ENCODE data around the gene NEMP1. TPM values are rescaled to one million over a fixed set of nuclear protein-coding genes. Genes with fewer than 3 reads are reported as not detected.
"Not testable (repeated sequence)": the region's sequence is repeated elsewhere in the genome, so short reads cannot be mapped to it uniquely, and the experiment has no call there.

The NEMP1 gene
- total and polyA plus RNA-seq, 7 donors, result 1.3 to 3.2 (median 2.4) TPM

DNA sequence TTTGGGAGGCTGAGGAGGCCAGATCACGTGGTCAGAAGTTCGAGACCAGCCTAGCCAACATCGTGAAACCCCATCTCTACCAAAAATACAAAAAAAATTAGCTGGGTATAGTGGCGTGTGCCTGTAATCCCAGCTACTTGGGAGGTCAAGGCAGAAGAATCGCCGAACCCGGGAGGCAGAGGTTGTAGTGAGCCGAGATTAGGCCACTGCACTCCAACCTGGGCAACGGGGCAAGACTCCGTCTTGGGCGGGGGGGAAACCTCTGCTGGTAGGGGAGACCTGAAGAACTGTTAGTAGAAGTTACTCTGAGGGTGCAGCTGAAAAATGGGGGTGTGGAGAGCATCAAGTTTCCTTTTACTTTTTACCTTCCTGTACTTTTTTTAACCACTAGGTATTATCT is 47.5 kb upstream of the NEMP1 start:
- Histone ChIP-seq H3K9me3 (no peaks in the 10 kb centered on the region), H3K27me3 (ENCODE audit: insufficient read depth in 3 of 3, low read length in 2 of 3) (no peaks in the 10 kb centered on the region), H3K4me1 (peaks cover 8% of the 10 kb centered on the region), H3K4me3 (no peak overlapping the region), H3K36me3 (ENCODE audit: insufficient read depth in 1 of 2, low read depth in 1 of 2) (no peaks in the 10 kb centered on the region), H3K27ac (no peak overlapping the region)
- ATAC-seq, result no peak
- intact Hi-C loops (cut with DNase I), result no loop called here
- 91 to 94% (median 91%) methylated on average over 11 of the region's 11 CpGs for WGBS, 3 donors
- no peak for DNase-seq
- TF ChIP-seq CTCF (IDR thresholded peaks at IDR 0.05), result no peak

DNA sequence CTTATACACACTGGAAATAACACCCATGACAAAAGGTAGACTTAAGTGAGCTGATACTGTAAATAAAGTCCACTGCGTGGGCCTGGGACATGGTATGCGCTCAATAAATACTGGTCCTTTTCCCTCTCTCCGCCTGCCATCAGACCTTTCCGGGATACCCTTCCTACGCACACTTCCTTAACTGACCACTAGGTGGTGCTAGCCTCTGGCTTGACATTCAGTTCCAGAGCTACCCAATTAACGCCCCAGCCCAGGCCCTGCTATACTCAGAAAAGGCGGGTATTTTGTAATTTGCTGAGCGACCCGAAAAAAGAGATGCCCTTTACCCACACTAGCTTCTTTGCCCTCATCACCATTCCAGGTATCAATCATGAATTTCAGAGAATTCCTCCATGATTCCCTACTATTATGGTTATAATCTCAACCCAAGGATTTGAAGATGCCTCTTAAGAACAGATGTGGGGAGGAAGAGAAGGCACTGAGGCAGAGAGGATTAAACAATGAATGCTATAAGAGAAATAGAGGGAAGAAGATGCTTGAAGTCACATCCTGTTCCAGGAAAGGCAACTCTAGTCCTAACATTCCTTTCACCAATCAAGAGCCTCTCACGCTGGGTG is 45.8 kb upstream of the NEMP1 start:
- DNase-seq (peak in 1 of 2 donors; percentile 63), ATAC-seq (peak; percentile 53 to 71 (median 64))
- Histone ChIP-seq H3K9me3 (no peaks in the 10 kb centered on the region), H3K27me3 (ENCODE audit: insufficient read depth in 3 of 3, low read length in 2 of 3) (no peaks in the 10 kb centered on the region), H3K27ac (no peak overlapping the region), H3K4me3 (no peak overlapping the region), H3K36me3 (ENCODE audit: insufficient read depth in 1 of 2, low read depth in 1 of 2) (no peaks in the 10 kb centered on the region), H3K4me1 (peaks cover 8% of the 10 kb centered on the region)
- intact Hi-C loops (cut with DNase I), result loop anchor here (1.0 to 2.0 kb wide), 3 partner anchors 50 to 59 kb away; no protein-coding TSS in a partner anchor
- TF ChIP-seq CTCF (IDR thresholded peaks at IDR 0.05), result peak; percentile 98
- WGBS, 3 donors, result 14 to 20% (median 15%) methylated on average over 10 of the region's 10 CpGs

GRCh38 chr12:57123813-57124212 is 45.2 kb upstream of the NEMP1 start:
- intact Hi-C loops (cut with DNase I), result loop anchor here (1.0 to 2.0 kb wide), 3 partner anchors 51 to 59 kb away; no protein-coding TSS in a partner anchor
- H3K4me3 ChIP-seq, result no peak overlapping the region
- ATAC-seq, result no peak

DNA sequence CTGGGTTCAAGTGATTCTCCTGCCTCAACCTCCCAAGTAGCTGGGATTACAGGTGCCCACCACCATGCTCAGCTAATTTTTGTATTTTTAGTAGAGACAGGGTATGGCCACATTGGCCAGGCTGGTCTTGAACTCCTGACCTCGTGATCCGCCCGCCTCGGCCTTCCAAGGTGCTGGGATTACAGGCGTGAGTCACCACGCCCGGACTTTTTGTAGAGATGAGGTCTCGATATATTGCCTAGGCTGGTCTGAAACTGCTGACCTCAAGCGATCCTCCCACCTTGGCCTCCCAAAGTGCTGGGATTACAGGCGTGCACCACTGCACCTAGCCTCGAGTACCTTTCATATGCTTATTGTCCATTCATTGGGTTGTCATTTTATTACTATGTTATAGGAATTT is 42.1 kb upstream of the NEMP1 start:
- DNase-seq; H3K27ac ChIP-seq; ATAC-seq; intact Hi-C loops (cut with DNase I); H3K4me1 ChIP-seq; H3K9me3 ChIP-seq; H3K36me3 ChIP-seq (ENCODE audit: insufficient read depth in 1 of 2, low read depth in 1 of 2); H3K4me3 ChIP-seq; H3K27me3 ChIP-seq (ENCODE audit: insufficient read depth in 3 of 3, low read length in 2 of 3): not testable (repeated sequence)
- WGBS, 3 donors, result 92 to 96% (median 93%) methylated on average over 10 to 11 of the region's 11 CpGs

More at GRCh38 chr12:57123813-57124212, 45.2 kb upstream of the NEMP1 start:
- Histone ChIP-seq H3K27ac (no peak overlapping the region), H3K9me3 (no peaks in the 10 kb centered on the region), H3K27me3 (ENCODE audit: insufficient read depth in 3 of 3, low read length in 2 of 3) (no peaks in the 10 kb centered on the region), H3K4me1 (peaks cover 8% of the 10 kb centered on the region), H3K36me3 (ENCODE audit: insufficient read depth in 1 of 2, low read depth in 1 of 2) (no peaks in the 10 kb centered on the region)
- no peak for TF ChIP-seq CTCF (IDR thresholded peaks at IDR 0.05)
- DNase-seq, result no peak
- WGBS, 3 donors, result 43 to 55% (median 44%) methylated on average over 2 of the region's 2 CpGs

GRCh38 chr12:57119294-57120085 is 40.9 kb upstream of the NEMP1 start:
- Histone ChIP-seq H3K4me3 (no peak overlapping the region), H3K27me3 (ENCODE audit: insufficient read depth in 3 of 3, low read length in 2 of 3) (no peaks in the 10 kb centered on the region), H3K27ac (no peak overlapping the region), H3K4me1 (no peaks in the 10 kb centered on the region), H3K9me3 (no peaks in the 10 kb centered on the region), H3K36me3 (ENCODE audit: insufficient read depth in 1 of 2, low read depth in 1 of 2) (no peaks in the 10 kb centered on the region)
- intact Hi-C loops (cut with DNase I), result no loop called here
- DNase-seq (no peak), ATAC-seq (no peak)
- 79 to 84% (median 84%) methylated on average over 5 of the region's 5 CpGs for WGBS, 3 donors
- TF ChIP-seq CTCF (IDR thresholded peaks at IDR 0.05), result no peak
